SK-N-SH (cell line): ENCODE results near the gene GABRQ. TPM values are rescaled to one million over a fixed set of nuclear protein-coding genes. Genes with fewer than 3 reads are reported as not detected.

Source experiments
- CTCF ChIA-PET: fragments of 300-600, 350-600 bp; formaldehyde crosslinking; extraction: SDS; loops from one replicate; lab custom pipeline; 2021; lab: Yijun Ruan, JAX
- POLR2A ChIA-PET: fragments of 350-600 bp; sonication (Branson Sonifier 250); formaldehyde crosslinking; extraction: SDS; loops from one replicate; lab custom pipeline; 2020; ENCODE audit warnings: antibody characterized with exemption, inconsistent platforms; lab: Yijun Ruan, JAX
- DNase-seq: peaks from one replicate; pipeline ENCODE4 v3.0.0; 2012
- H2AFZ ChIP-seq: fragments of 200-600 bp; sonication (generic); 2 replicates; pipeline ENCODE4 v1.8.1; 2016; ENCODE audit warnings: antibody characterized with exemption, mild to moderate bottlenecking, low read depth
- H3F3A ChIP-seq: fragments of 200-600 bp; sonication (generic); replicated peaks from 2 replicates; pipeline ENCODE3; 2016; ENCODE audit warnings: antibody characterized with exemption, mild to moderate bottlenecking; ENCODE audit not compliant: insufficient read depth
- H3K27ac ChIP-seq, 2 experiments: fragments of 200-500 bp in 1 of 2; fragments of 200-600 bp in 1 of 2; sonication (Bioruptor generic) in 1 of 2; sonication (generic), shearing (Covaris generic) in 1 of 2; 2 replicates each; pipeline versions ENCODE4 v1.5.1 to v1.6.1; 2014 to 2016; ENCODE audit warnings: low read depth in 2 of 2, inconsistent platforms in 1 of 2, low read length in 1 of 2, mild to moderate bottlenecking in 1 of 2, mixed read lengths in 1 of 2
- H3K27me3 ChIP-seq: fragments of 200-600 bp; sonication (generic), shearing (Covaris generic); 2 replicates; pipeline ENCODE4 v1.6.1; 2016; ENCODE audit warnings: mixed run types; ENCODE audit not compliant: insufficient read depth
- H3K36me3 ChIP-seq, 2 experiments: fragments of 200-500 bp in 1 of 2; fragments of 200-600 bp in 1 of 2; sonication (Bioruptor generic) in 1 of 2; sonication (generic) in 1 of 2; replicated peaks in 1 of 2; 2 replicates each; pipeline versions ENCODE3 to v1.5.1; 2014 to 2016; ENCODE audit warnings: low read length in 1 of 2, mild to moderate bottlenecking in 1 of 2; ENCODE audit not compliant: insufficient read depth in 2 of 2, control insufficient read depth in 1 of 2
- H3K4me1 ChIP-seq, 2 experiments: fragments of 200-500 bp in 1 of 2; fragments of 200-600 bp in 1 of 2; sonication (Bioruptor generic) in 1 of 2; sonication (generic), shearing (Covaris generic) in 1 of 2; 2 replicates each; pipeline versions ENCODE4 v1.5.1 to v1.6.1; 2014 to 2016; ENCODE audit warnings: low read depth in 1 of 2, low read length in 1 of 2, mixed run types in 1 of 2; ENCODE audit not compliant: insufficient read depth in 2 of 2, control insufficient read depth in 1 of 2
- H3K4me2 ChIP-seq: fragments of 200-600 bp; sonication (generic), shearing (Covaris generic); 2 replicates; pipeline ENCODE4 v1.6.1; 2017; ENCODE audit warnings: mixed run types
- H3K4me3 ChIP-seq, 2 experiments: fragments of 200-500 bp in 1 of 2; fragments of 200-600 bp in 1 of 2; sonication (Bioruptor generic) in 1 of 2; sonication (generic), shearing (Covaris generic) in 1 of 2; 2 replicates each; pipeline versions ENCODE4 v1.5.1 to v1.8.1; 2014 to 2016; ENCODE audit warnings: low read depth in 2 of 2, inconsistent platforms in 1 of 2, low read length in 1 of 2, mild to moderate bottlenecking in 1 of 2, mixed read lengths in 1 of 2, moderate library complexity in 1 of 2
- H3K79me2 ChIP-seq: fragments of 200-600 bp; sonication (generic); 2 replicates; pipeline ENCODE4 v1.8.1; 2017; ENCODE audit warnings: mild to moderate bottlenecking; ENCODE audit not compliant: insufficient read depth
- H3K9ac ChIP-seq: fragments of 200-600 bp; sonication (generic); 2 replicates; pipeline ENCODE4 v1.6.1; 2017; ENCODE audit warnings: mixed run types
- H3K9me2 ChIP-seq: fragments of 200-600 bp; sonication (generic); 2 replicates; pipeline ENCODE4 v1.6.1; 2017; ENCODE audit warnings: mixed run types
- H3K9me3 ChIP-seq: fragments of 200-600 bp; sonication (generic); 2 replicates; pipeline ENCODE4 v1.6.1; 2017; ENCODE audit warnings: mixed run types, mild to moderate bottlenecking, moderate library complexity
- H4K20me1 ChIP-seq: fragments of 200-600 bp; sonication (generic); 2 replicates; pipeline ENCODE4 v1.6.1; 2017; ENCODE audit warnings: mild to moderate bottlenecking, mixed run types; ENCODE audit not compliant: insufficient read depth
- CHD2 ChIP-seq: fragments of 150-350 bp; IDR thresholded peaks from 2 replicates; pipeline ENCODE4 v1.6.1; 2018; ENCODE audit warnings: low read length; ENCODE audit not compliant: partially characterized antibody
- CTCF ChIP-seq: fragments of 200-600 bp; sonication (generic); IDR thresholded peaks from 2 replicates; pipeline ENCODE4 v1.6.1; 2017; ENCODE audit warnings: antibody characterized with exemption, mild to moderate bottlenecking, moderate library complexity
- ELF1 ChIP-seq: IDR thresholded peaks from 2 replicates; pipeline ENCODE4 v1.4.0; 2012
- EZH2phosphoT487 ChIP-seq: fragments of 200-600 bp; sonication (generic); IDR thresholded peaks from 2 replicates; pipeline ENCODE4 v1.6.1; 2017; ENCODE audit warnings: low read depth, mixed run types, mild to moderate bottlenecking, antibody characterized with exemption, moderate library complexity, borderline replicate concordance
- FOSL2 ChIP-seq: IDR thresholded peaks from 2 replicates; pipeline ENCODE4 v1.4.0; 2012; ENCODE audit warnings: low read depth, mild to moderate bottlenecking, moderate library complexity, borderline replicate concordance
- GATA2 ChIP-seq: sonication (generic); formaldehyde crosslinking; IDR thresholded peaks from 2 replicates; pipeline ENCODE4 v1.5.0; 2020; ENCODE audit warnings: mild to moderate bottlenecking, missing genetic modification reagents
- MAX ChIP-seq: IDR thresholded peaks from 2 replicates; pipeline ENCODE4 v1.4.0; 2012; ENCODE audit warnings: low read depth
- MEF2A ChIP-seq: IDR thresholded peaks from 2 replicates; pipeline ENCODE4 v1.4.0; 2012; ENCODE audit warnings: low read depth, borderline replicate concordance
- NRF1 ChIP-seq: IDR thresholded peaks from 2 replicates; pipeline ENCODE4 v1.6.1; 2012; ENCODE audit warnings: low read depth, mild to moderate bottlenecking, low read length
- POLR2AphosphoS5 ChIP-seq: IDR thresholded peaks from 2 replicates; pipeline ENCODE4 v1.6.1; 2012; ENCODE audit warnings: low read depth, low read length
- RCOR1 ChIP-seq: fragments of 150-350 bp; IDR thresholded peaks from 2 replicates; pipeline ENCODE4 v1.6.1; 2017; ENCODE audit warnings: antibody characterized with exemption, low read length
- REST ChIP-seq: IDR thresholded peaks from 2 replicates; pipeline ENCODE4 v1.6.1; 2012; ENCODE audit warnings: mild to moderate bottlenecking, low read depth, low read length, moderate library complexity
- RFX5 ChIP-seq: IDR thresholded peaks from 2 replicates; pipeline ENCODE4 v1.6.1; 2012; ENCODE audit warnings: mild to moderate bottlenecking, improper control_type of control experiment, low read length
- RXRA ChIP-seq: IDR thresholded peaks from 2 replicates; pipeline ENCODE4 v1.4.0; 2012; ENCODE audit warnings: low read depth, mild to moderate bottlenecking, borderline replicate concordance
- TAF1 ChIP-seq: IDR thresholded peaks from 2 replicates; pipeline ENCODE4 v1.6.1; 2012; ENCODE audit warnings: low read depth, mild to moderate bottlenecking, low read length, moderate library complexity, borderline replicate concordance
- TCF12 ChIP-seq: IDR thresholded peaks from 2 replicates; pipeline ENCODE4 v1.4.0; 2012
- USF1 ChIP-seq: IDR thresholded peaks from 2 replicates; pipeline ENCODE4 v1.4.0; 2012; ENCODE audit warnings: low read depth, borderline replicate concordance
- YY1 ChIP-seq: IDR thresholded peaks from 2 replicates; pipeline ENCODE4 v1.4.0; 2012; ENCODE audit warnings: low read depth, mild to moderate bottlenecking
- WGBS: methylation state at CpG from one replicate; pipeline ENCODE4 v1.1.6; 2017; ENCODE audit warnings: low lambda C conversion rate; 5-methylcytosine and 5-hydroxymethylcytosine counted together
- polyA plus RNA-seq, 3 experiments: library from polyadenylated mRNA; depleted of rRNA; stranded (reverse); fragments of >200 nt; gene quantifications; 2 replicates each; pipeline ENCODE4 v1.2.3, GENCODE V29; 2012
- TF ChIP-seq, protein P1 (sequence below): IDR thresholded peaks from 2 replicates; pipeline ENCODE4; 2012
- TF ChIP-seq, protein P2 (sequence below): IDR thresholded peaks from 2 replicates; pipeline ENCODE4 v1.4.0; 2012; ENCODE audit warnings: low read depth, borderline replicate concordance

Gene GABRQ
- polyA plus RNA-seq, 1 of the 3 experiments (the other 2 are of a cell fraction): 0.02 TPM

DNA sequence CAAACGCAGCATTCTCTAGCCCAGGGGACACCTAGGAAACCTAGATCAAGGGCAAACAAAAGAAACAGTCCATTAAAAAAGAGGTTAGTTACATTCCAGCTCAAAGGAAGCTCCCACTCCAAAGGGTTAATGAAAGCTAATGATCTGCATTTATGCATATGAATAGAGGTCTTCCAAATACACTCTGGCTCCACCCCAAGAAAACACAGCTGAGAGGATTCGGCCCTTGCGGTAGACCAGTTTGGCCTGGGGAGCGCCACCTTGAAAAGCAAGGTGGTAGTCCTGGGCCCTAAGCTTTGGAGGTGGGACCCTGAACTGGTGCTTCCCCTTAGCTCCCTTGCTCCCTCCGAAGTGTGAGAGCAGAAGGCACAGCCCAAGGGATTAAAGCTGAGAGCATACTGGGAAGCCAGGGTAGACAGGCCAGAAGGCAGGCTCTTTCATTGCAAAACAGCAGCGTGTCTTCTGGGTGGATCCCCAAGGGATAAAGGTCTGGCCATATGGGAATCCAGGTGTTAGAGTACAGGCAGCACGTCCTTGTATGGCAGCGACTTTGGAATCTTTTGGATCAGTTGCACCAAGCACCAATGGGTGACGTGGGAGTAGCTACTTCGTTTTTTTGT, 3.7 kb downstream of the GABRQ start:
- CTCF ChIA-PET: interaction anchor here (1.0 to 5.1 kb wide), 7 partner anchors 9 to 888 kb away, joined by 3 to 78 read pairs (median 15); no protein-coding TSS in a partner anchor
- H3K4me3 ChIP-seq: no peak overlapping the region
- H2AFZ ChIP-seq: no peak overlapping the region
- no peaks in the 10 kb centered on the region; the same call in 1 of the 2 replicates for H3K27me3 ChIP-seq
- H3K36me3 ChIP-seq: no peaks in the 10 kb centered on the region
- H3K79me2 ChIP-seq: no peaks in the 10 kb centered on the region
- no peak for DNase-seq
- no peak for TF ChIP-seq CHD2
- TF ChIP-seq MAX: no peak
- TF ChIP-seq GATA2 (CRISPR knock-in tag): no peak
- TF ChIP-seq RCOR1: no peak
- no peak for TF ChIP-seq ELF1
- TF ChIP-seq RXRA: no peak
- no peak for TF ChIP-seq YY1
- no peak for TF ChIP-seq RFX5
- no peak for TF ChIP-seq REST
- TF ChIP-seq EZH2phosphoT487: no peak
- no peak for TF ChIP-seq USF1
- no peak for TF ChIP-seq MEF2A
- no peak for TF ChIP-seq POLR2AphosphoS5
- TF ChIP-seq FOSL2: no peak
- TF ChIP-seq TAF1: no peak
- no peak for TF ChIP-seq TCF12
- TF ChIP-seq, protein P1, sequence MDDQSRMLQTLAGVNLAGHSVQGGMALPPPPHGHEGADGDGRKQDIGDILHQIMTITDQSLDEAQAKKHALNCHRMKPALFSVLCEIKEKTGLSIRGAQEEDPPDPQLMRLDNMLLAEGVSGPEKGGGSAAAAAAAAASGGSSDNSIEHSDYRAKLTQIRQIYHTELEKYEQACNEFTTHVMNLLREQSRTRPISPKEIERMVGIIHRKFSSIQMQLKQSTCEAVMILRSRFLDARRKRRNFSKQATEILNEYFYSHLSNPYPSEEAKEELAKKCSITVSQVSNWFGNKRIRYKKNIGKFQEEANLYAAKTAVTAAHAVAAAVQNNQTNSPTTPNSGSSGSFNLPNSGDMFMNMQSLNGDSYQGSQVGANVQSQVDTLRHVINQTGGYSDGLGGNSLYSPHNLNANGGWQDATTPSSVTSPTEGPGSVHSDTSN: no peak
- TF ChIP-seq CTCF: no peak
- TF ChIP-seq, protein P2, sequence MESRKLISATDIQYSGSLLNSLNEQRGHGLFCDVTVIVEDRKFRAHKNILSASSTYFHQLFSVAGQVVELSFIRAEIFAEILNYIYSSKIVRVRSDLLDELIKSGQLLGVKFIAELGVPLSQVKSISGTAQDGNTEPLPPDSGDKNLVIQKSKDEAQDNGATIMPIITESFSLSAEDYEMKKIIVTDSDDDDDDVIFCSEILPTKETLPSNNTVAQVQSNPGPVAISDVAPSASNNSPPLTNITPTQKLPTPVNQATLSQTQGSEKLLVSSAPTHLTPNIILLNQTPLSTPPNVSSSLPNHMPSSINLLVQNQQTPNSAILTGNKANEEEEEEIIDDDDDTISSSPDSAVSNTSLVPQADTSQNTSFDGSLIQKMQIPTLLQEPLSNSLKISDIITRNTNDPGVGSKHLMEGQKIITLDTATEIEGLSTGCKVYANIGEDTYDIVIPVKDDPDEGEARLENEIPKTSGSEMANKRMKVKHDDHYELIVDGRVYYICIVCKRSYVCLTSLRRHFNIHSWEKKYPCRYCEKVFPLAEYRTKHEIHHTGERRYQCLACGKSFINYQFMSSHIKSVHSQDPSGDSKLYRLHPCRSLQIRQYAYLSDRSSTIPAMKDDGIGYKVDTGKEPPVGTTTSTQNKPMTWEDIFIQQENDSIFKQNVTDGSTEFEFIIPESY: no peak
- TF ChIP-seq NRF1: no peak
- no peak overlapping the region for H3K4me2 ChIP-seq
- H3K9me3 ChIP-seq: no peaks in the 10 kb centered on the region
- no peaks in the 10 kb centered on the region; a peak in 1 of 4 replicates for H3K4me1 ChIP-seq
- no peak overlapping the region for H3K27ac ChIP-seq
- 62% methylated on average over 9 of the region's 10 CpGs for WGBS
- H3F3A ChIP-seq: no peaks in the 10 kb centered on the region
- POLR2A ChIA-PET: no interaction called here
- H3K9ac ChIP-seq: no peak overlapping the region
- H3K9me2 ChIP-seq: no peaks in the 10 kb centered on the region
- H4K20me1 ChIP-seq: no peaks in the 10 kb centered on the region
